Measurements from ENCODE around the gene OR2H2. TPM values are rescaled to one million over a fixed set of nuclear protein-coding genes. Genes with fewer than 3 reads are reported as not detected.
A peak's percentile ranks its signal among the peaks of the same experiment; 100 is the strongest.

OR2H2 gene
- total RNA-seq, 1 experiment from 2014 or later = not detected

DNA sequence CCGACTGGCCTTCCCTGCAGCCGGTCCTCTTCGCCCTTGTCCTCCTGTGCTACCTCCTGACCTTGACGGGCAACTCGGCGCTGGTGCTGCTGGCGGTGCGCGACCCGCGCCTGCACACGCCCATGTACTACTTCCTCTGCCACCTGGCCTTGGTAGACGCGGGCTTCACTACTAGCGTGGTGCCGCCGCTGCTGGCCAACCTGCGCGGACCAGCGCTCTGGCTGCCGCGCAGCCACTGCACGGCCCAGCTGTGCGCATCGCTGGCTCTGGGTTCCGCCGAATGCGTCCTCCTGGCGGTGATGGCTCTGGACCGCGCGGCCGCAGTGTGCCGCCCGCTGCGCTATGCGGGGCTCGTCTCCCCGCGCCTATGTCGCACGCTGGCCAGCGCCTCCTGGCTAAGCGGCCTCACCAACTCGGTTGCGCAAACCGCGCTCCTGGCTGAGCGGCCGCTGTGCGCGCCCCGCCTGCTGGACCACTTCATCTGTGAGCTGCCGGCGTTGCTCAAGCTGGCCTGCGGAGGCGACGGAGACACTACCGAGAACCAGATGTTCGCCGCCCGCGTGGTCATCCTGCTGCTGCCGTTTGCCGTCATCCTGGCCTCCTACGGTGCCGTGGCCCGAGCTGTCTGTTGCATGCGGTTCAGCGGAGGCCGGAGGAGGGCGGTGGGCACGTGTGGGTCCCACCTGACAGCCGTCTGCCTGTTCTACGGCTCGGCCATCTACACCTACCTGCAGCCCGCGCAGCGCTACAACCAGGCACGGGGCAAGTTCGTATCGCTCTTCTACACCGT, 31.5 kb upstream of the OR2H2 start:
- no peak for DNase-seq
- no peak overlapping the region for H3K4me3 Mint-ChIP-seq (ENCODE audit: low read depth, unreplicated experiment)
- H3K27me3 Mint-ChIP-seq (ENCODE audit: unreplicated experiment) = no peaks in the 10 kb centered on the region
- CTCF ChIA-PET = no interaction called here
- H3K36me3 Mint-ChIP-seq (ENCODE audit: insufficient read depth, unreplicated experiment) = peaks cover 10% of the 10 kb centered on the region
- intact Hi-C loops (cut with micrococcal nuclease; ENCODE audit: unreplicated experiment) = no loop called here
- no TSS peak for BruUV-seq (replicated peaks)
- no peaks in the 10 kb centered on the region for H3K4me1 Mint-ChIP-seq (ENCODE audit: low read depth, unreplicated experiment)
- no peak overlapping the region for H3K27ac Mint-ChIP-seq (ENCODE audit: unreplicated experiment)
- H3K9me3 Mint-ChIP-seq (ENCODE audit: low read depth, unreplicated experiment) = peaks cover 6% of the 10 kb centered on the region
- TF ChIP-seq, protein P1, sequence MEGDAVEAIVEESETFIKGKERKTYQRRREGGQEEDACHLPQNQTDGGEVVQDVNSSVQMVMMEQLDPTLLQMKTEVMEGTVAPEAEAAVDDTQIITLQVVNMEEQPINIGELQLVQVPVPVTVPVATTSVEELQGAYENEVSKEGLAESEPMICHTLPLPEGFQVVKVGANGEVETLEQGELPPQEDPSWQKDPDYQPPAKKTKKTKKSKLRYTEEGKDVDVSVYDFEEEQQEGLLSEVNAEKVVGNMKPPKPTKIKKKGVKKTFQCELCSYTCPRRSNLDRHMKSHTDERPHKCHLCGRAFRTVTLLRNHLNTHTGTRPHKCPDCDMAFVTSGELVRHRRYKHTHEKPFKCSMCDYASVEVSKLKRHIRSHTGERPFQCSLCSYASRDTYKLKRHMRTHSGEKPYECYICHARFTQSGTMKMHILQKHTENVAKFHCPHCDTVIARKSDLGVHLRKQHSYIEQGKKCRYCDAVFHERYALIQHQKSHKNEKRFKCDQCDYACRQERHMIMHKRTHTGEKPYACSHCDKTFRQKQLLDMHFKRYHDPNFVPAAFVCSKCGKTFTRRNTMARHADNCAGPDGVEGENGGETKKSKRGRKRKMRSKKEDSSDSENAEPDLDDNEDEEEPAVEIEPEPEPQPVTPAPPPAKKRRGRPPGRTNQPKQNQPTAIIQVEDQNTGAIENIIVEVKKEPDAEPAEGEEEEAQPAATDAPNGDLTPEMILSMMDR (IDR thresholded peaks at IDR 0.05; ENCODE audit: unreplicated experiment) = no peak

DNA sequence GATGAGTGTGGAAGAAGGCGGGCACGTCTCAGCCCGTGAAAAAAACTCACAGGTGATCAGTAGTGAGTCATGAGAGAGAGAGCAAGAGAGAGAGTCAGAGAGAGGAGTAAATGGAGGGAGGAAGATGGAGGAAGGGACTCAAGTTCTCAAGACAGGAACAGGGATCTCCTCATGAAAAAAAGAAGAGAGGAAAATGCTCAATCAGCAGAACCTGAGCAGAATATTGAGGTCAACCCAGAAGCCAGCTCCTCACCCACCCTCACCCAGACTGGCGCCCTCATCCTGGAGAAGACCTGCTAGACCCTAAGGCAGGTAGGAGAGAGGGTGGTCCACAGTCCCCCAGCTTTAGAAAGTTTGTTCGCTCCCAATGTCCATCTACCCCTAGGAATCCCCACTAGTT, 30.2 kb upstream of the OR2H2 start:
- H3K27ac Mint-ChIP-seq (ENCODE audit: unreplicated experiment) = no peak overlapping the region
- peaks cover 6% of the 10 kb centered on the region for H3K9me3 Mint-ChIP-seq (ENCODE audit: low read depth, unreplicated experiment)
- peaks cover 15% of the 10 kb centered on the region for H3K36me3 Mint-ChIP-seq (ENCODE audit: insufficient read depth, unreplicated experiment)
- H3K27me3 Mint-ChIP-seq (ENCODE audit: unreplicated experiment) = no peaks in the 10 kb centered on the region
- H3K4me3 Mint-ChIP-seq (ENCODE audit: low read depth, unreplicated experiment) = no peak overlapping the region
- no TSS peak for BruUV-seq (replicated peaks)
- TF ChIP-seq, protein P1 (IDR thresholded peaks at IDR 0.05; ENCODE audit: unreplicated experiment) = no peak
- CTCF ChIA-PET = no interaction called here
- intact Hi-C loops (cut with micrococcal nuclease; ENCODE audit: unreplicated experiment) = no loop called here
- H3K4me1 Mint-ChIP-seq (ENCODE audit: low read depth, unreplicated experiment) = peaks cover 8% of the 10 kb centered on the region
- no peak for DNase-seq

DNA sequence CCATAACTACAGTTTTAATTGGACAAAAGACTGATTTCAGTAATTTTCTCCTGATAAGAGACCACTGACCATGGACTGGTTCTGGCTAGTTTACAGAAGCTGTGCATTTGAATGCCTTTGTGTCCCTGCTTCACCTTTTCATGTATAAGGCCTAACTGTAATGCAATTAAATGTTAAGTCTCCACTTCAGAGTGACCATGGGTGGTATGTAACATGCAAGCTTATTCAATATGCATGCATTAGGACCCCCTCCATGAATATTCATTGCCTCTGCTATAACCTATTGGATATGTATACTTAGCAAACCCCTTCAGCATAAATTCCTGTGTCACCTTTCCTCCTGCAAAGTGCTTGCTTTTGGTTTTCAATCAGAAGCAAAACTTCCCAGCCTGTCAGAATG, 27.6 kb upstream of the OR2H2 start:
- H3K4me3 Mint-ChIP-seq (ENCODE audit: low read depth, unreplicated experiment) = no peak overlapping the region
- peaks cover 13% of the 10 kb centered on the region for H3K9me3 Mint-ChIP-seq (ENCODE audit: low read depth, unreplicated experiment)
- TF ChIP-seq, protein P1 (IDR thresholded peaks at IDR 0.05; ENCODE audit: unreplicated experiment) = no peak
- H3K27ac Mint-ChIP-seq (ENCODE audit: unreplicated experiment) = no peak overlapping the region
- CTCF ChIA-PET = no interaction called here
- no TSS peak for BruUV-seq (replicated peaks)
- peaks cover 29% of the 10 kb centered on the region for H3K4me1 Mint-ChIP-seq (ENCODE audit: low read depth, unreplicated experiment)
- no peak for DNase-seq
- no peaks in the 10 kb centered on the region for H3K27me3 Mint-ChIP-seq (ENCODE audit: unreplicated experiment)
- intact Hi-C loops (cut with micrococcal nuclease; ENCODE audit: unreplicated experiment) = no loop called here
- peaks cover 15% of the 10 kb centered on the region for H3K36me3 Mint-ChIP-seq (ENCODE audit: insufficient read depth, unreplicated experiment)

DNA sequence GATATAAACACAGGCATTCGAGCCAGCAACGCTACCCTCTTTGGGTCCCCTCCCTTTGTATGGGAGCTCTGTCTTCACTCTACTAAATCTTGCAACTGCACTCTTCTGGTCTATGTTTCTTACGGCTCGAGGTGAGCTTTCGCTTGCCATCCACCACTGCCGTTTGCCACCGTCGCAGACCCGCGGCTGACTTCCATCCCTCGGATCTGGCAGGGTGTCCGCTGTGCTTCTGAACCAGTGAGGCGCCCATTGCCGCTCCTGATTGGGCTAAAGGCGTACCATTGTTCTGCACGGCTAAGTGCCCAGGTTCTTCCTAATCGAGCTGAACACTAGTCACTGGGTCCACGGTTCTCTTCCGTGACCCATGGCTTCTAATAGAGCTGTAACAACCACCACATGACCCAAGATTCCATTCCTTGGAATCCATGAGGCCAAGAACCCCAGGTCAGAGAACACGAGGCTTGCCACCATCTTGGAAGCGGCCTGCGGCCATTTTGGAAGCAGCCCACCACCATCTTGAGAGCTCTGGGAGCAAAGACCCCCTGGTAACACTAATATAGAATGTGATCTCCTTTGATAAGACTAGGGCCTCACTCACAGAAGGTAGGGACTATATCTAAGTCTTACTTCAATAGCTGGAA, 26.4 kb upstream of the OR2H2 start:
- peaks cover 35% of the 10 kb centered on the region for H3K4me1 Mint-ChIP-seq (ENCODE audit: low read depth, unreplicated experiment)
- no TSS peak for BruUV-seq (replicated peaks)

More for the DNA sequence above, 26.4 kb upstream of the OR2H2 start:
- peaks cover 18% of the 10 kb centered on the region for H3K9me3 Mint-ChIP-seq (ENCODE audit: low read depth, unreplicated experiment)
- TF ChIP-seq, protein P1 (IDR thresholded peaks at IDR 0.05; ENCODE audit: unreplicated experiment) = no peak
- H3K27ac Mint-ChIP-seq (ENCODE audit: unreplicated experiment) = no peak overlapping the region
- no peaks in the 10 kb centered on the region for H3K27me3 Mint-ChIP-seq (ENCODE audit: unreplicated experiment)
- H3K4me3 Mint-ChIP-seq (ENCODE audit: low read depth, unreplicated experiment) = peak overlapping the region; percentile 12
- DNase-seq = no peak
- intact Hi-C loops (cut with micrococcal nuclease; ENCODE audit: unreplicated experiment) = no loop called here
- CTCF ChIA-PET = interaction anchor here (0.6 to 1.4 kb wide), 2 partner anchors 13 to 908 kb away, joined by 3 read pairs; no protein-coding TSS in a partner anchor
- peaks cover 15% of the 10 kb centered on the region for H3K36me3 Mint-ChIP-seq (ENCODE audit: insufficient read depth, unreplicated experiment)
